HepG2 (cell line): ENCODE measurements around the gene SLC39A8. TPM values are rescaled to one million over a fixed set of nuclear protein-coding genes. Genes with fewer than 3 reads are reported as not detected.

Source experiments
- ATF5 ChIP-seq: sonication (generic); formaldehyde crosslinking; IDR thresholded peaks from 2 replicates; pipeline ENCODE4 v1.4.0; 2020; ENCODE audit warnings: mild to moderate bottlenecking, low read depth, missing genetic modification reagents
- GATA4 ChIP-seq: sonication (generic); IDR thresholded peaks from 2 replicates; pipeline ENCODE4 v1.6.1; 2016; ENCODE audit warnings: antibody characterized with exemption, low read depth, borderline replicate concordance
- HMG20A ChIP-seq: IDR thresholded peaks from 2 replicates; pipeline ENCODE4 v1.6.1; 2016; ENCODE audit warnings: borderline replicate concordance
- NFIC ChIP-seq: IDR thresholded peaks from 2 replicates; pipeline ENCODE4 v1.6.1; 2012; ENCODE audit warnings: mild to moderate bottlenecking, low read length, inconsistent platforms
- SMAD3 ChIP-seq: sonication (generic); formaldehyde crosslinking; IDR thresholded peaks from 2 replicates; pipeline ENCODE4 v1.4.0; 2020; ENCODE audit warnings: missing genetic modification reagents
- STAT5B ChIP-seq: sonication (generic); formaldehyde crosslinking; IDR thresholded peaks from 2 replicates; pipeline ENCODE4 v1.4.0; 2020; ENCODE audit warnings: missing genetic modification reagents
- TCF12 ChIP-seq, 2 experiments: fragments of 450-650 bp in 1 of 2; sonication (generic) in 1 of 2; formaldehyde crosslinking in 1 of 2; IDR thresholded peaks; 2 replicates each; pipeline versions ENCODE4 v1.6.1 to v1.8.0; 2017 to 2022; ENCODE audit warnings: antibody characterized with exemption in 1 of 2, mild to moderate bottlenecking in 1 of 2, missing genetic modification reagents in 1 of 2, moderate library complexity in 1 of 2
- ZBTB7A ChIP-seq: sonication (generic); formaldehyde crosslinking; IDR thresholded peaks from 2 replicates; pipeline ENCODE4 v1.8.0; 2022; ENCODE audit warnings: mild to moderate bottlenecking, missing genetic modification reagents
- ZFY ChIP-seq: sonication (generic); formaldehyde crosslinking; IDR thresholded peaks from 2 replicates; pipeline ENCODE4 v1.4.0; 2020; ENCODE audit warnings: missing genetic modification reagents
- ZNF253 ChIP-seq: sonication (generic); formaldehyde crosslinking; IDR thresholded peaks from 2 replicates; pipeline ENCODE4 v1.8.0; 2022; ENCODE audit warnings: mild to moderate bottlenecking, missing genetic modification reagents, borderline replicate concordance
- ZNF333 ChIP-seq: sonication (generic); formaldehyde crosslinking; IDR thresholded peaks from 2 replicates; pipeline ENCODE4 v1.4.0; 2020; ENCODE audit warnings: mild to moderate bottlenecking, missing genetic modification reagents, borderline replicate concordance
- ZNF484 ChIP-seq: sonication (generic); formaldehyde crosslinking; IDR thresholded peaks from 2 replicates; pipeline ENCODE4 v1.5.1; 2020; ENCODE audit warnings: mild to moderate bottlenecking, low read depth, missing genetic modification reagents, borderline replicate concordance
- ZNF567 ChIP-seq: sonication (generic); formaldehyde crosslinking; IDR thresholded peaks from 2 replicates; pipeline ENCODE4 v1.8.1; 2023; ENCODE audit warnings: mild to moderate bottlenecking, missing genetic modification reagents, borderline replicate concordance
- ZNF782 ChIP-seq: sonication (generic); formaldehyde crosslinking; IDR thresholded peaks from 2 replicates; pipeline ENCODE4 v1.4.0; 2020; ENCODE audit warnings: missing genetic modification reagents, mild to moderate bottlenecking, borderline replicate concordance
- polyA plus RNA-seq, 8 experiments: library from polyadenylated mRNA; depleted of rRNA in 3 of 8; stranded (reverse) in 7 of 8; unstranded in 1 of 8; fragments of >200 nt; fragmentation: Illumina TruSeq in 4 of 8; extraction: Trizol in 4 of 8; gene quantifications; 2 replicates each; pipeline versions ENCODE4 v1.2.1 to v1.2.3, GENCODE V29; 2011 to 2016; ENCODE audit warnings: low read depth in 4 of 8, missing spikeins in 1 of 8, mixed read lengths in 1 of 8; ENCODE audit not compliant: insufficient read depth in 1 of 8
- total RNA-seq, 5 experiments: library from RNA; depleted of rRNA; stranded (reverse); fragments of >200 nt; fragmentation: Illumina TruSeq; extraction: Trizol; gene quantifications; 2 replicates each; pipeline ENCODE4 v1.2.3, GENCODE V29; 2016; ENCODE audit warnings: low read depth in 1 of 5
- TF ChIP-seq, protein P1 (sequence below): sonication (generic); formaldehyde crosslinking; IDR thresholded peaks from 2 replicates; pipeline ENCODE4 v1.8.0; 2022; ENCODE audit warnings: mild to moderate bottlenecking, missing genetic modification reagents, borderline replicate concordance
- TF ChIP-seq, protein P2 (sequence below): sonication (generic); formaldehyde crosslinking; IDR thresholded peaks from 2 replicates; pipeline ENCODE4 v1.9.0; 2021; ENCODE audit warnings: mild to moderate bottlenecking, missing genetic modification reagents
- TF ChIP-seq, protein P3 (sequence below): sonication (generic); formaldehyde crosslinking; IDR thresholded peaks from 2 replicates; pipeline ENCODE4 v1.5.0; 2020; ENCODE audit warnings: mild to moderate bottlenecking, missing genetic modification reagents, moderate library complexity
- TF ChIP-seq, protein P4 (sequence below): sonication (generic); formaldehyde crosslinking; IDR thresholded peaks from 2 replicates; pipeline ENCODE4 v1.4.0; 2020; ENCODE audit warnings: missing genetic modification reagents, low read depth, mild to moderate bottlenecking, borderline replicate concordance

Gene SLC39A8
- total and polyA plus RNA-seq, 2 of the 13 experiments (the other 11 are each of a cell fraction or from before 2014, with no cell fraction given) = 0.22 to 0.38 TPM

DNA sequence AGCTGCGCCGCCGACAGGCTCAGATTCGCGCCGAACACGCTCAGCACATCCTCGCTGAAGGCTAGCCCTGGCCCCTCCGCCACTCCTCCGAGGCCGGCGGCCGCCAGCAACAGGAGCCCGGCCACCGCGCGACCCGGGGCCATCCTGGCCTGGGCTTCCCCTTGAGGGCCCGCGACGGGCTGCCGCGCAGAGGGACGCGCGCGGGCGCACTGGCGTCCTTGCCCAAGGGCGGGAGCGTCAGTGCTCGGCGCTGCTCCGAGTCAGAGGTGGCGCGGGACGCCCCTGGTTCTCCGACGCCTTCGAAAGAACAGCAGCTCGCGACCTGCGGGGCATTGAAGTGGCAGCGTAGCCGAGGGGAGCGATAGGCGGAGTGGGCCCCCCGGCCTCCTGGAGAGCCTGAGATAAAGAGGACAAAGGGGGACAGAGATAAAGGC, 745 bp downstream of the SLC39A8 start (continued):
- TF ChIP-seq ATF5 (CRISPR knock-in tag) = no peak
- TF ChIP-seq SMAD3 (CRISPR knock-in tag) = no peak
- TF ChIP-seq, protein P1, sequence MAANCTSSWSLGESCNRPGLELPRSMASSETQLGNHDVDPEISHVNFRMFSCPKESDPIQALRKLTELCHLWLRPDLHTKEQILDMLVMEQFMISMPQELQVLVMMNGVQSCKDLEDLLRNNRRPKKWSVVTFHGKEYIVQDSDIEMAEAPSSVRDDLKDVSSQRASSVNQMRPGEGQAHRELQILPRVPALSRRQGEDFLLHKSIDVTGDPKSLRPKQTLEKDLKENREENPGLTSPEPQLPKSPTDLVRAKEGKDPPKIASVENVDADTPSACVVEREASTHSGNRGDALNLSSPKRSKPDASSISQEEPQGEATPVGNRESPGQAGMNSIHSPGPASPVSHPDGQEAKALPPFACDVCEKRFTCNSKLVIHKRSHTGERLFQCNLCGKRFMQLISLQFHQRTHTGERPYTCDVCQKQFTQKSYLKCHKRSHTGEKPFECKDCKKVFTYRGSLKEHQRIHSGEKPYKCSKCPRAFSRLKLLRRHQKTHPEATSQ (CRISPR knock-in tag) = no peak
- TF ChIP-seq ZNF782 (CRISPR knock-in tag) = no peak
- TF ChIP-seq TCF12 (IDR thresholded peaks at IDR 0.05) = no peak
- no peak for TF ChIP-seq TCF12 (CRISPR knock-in tag; IDR thresholded peaks at IDR 0.05)
- peak; percentile 48 for TF ChIP-seq ZFY (CRISPR knock-in tag)
- TF ChIP-seq ZNF567 = no peak
- TF ChIP-seq, protein P2, sequence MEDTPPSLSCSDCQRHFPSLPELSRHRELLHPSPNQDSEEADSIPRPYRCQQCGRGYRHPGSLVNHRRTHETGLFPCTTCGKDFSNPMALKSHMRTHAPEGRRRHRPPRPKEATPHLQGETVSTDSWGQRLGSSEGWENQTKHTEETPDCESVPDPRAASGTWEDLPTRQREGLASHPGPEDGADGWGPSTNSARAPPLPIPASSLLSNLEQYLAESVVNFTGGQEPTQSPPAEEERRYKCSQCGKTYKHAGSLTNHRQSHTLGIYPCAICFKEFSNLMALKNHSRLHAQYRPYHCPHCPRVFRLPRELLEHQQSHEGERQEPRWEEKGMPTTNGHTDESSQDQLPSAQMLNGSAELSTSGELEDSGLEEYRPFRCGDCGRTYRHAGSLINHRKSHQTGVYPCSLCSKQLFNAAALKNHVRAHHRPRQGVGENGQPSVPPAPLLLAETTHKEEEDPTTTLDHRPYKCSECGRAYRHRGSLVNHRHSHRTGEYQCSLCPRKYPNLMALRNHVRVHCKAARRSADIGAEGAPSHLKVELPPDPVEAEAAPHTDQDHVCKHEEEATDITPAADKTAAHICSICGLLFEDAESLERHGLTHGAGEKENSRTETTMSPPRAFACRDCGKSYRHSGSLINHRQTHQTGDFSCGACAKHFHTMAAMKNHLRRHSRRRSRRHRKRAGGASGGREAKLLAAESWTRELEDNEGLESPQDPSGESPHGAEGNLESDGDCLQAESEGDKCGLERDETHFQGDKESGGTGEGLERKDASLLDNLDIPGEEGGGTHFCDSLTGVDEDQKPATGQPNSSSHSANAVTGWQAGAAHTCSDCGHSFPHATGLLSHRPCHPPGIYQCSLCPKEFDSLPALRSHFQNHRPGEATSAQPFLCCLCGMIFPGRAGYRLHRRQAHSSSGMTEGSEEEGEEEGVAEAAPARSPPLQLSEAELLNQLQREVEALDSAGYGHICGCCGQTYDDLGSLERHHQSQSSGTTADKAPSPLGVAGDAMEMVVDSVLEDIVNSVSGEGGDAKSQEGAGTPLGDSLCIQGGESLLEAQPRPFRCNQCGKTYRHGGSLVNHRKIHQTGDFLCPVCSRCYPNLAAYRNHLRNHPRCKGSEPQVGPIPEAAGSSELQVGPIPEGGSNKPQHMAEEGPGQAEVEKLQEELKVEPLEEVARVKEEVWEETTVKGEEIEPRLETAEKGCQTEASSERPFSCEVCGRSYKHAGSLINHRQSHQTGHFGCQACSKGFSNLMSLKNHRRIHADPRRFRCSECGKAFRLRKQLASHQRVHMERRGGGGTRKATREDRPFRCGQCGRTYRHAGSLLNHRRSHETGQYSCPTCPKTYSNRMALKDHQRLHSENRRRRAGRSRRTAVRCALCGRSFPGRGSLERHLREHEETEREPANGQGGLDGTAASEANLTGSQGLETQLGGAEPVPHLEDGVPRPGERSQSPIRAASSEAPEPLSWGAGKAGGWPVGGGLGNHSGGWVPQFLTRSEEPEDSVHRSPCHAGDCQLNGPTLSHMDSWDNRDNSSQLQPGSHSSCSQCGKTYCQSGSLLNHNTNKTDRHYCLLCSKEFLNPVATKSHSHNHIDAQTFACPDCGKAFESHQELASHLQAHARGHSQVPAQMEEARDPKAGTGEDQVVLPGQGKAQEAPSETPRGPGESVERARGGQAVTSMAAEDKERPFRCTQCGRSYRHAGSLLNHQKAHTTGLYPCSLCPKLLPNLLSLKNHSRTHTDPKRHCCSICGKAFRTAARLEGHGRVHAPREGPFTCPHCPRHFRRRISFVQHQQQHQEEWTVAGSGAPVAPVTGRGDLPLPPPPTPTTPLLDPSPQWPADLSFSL (CRISPR knock-in tag) = no peak
- TF ChIP-seq NFIC = no peak
- TF ChIP-seq HMG20A (CRISPR knock-in tag) = no peak
- no peak for TF ChIP-seq ZNF333 (CRISPR knock-in tag)
- TF ChIP-seq ZNF253 (CRISPR knock-in tag) = no peak
- TF ChIP-seq ZNF484 (CRISPR knock-in tag) = no peak
- no peak for TF ChIP-seq STAT5B (CRISPR knock-in tag)
- TF ChIP-seq, protein P3, sequence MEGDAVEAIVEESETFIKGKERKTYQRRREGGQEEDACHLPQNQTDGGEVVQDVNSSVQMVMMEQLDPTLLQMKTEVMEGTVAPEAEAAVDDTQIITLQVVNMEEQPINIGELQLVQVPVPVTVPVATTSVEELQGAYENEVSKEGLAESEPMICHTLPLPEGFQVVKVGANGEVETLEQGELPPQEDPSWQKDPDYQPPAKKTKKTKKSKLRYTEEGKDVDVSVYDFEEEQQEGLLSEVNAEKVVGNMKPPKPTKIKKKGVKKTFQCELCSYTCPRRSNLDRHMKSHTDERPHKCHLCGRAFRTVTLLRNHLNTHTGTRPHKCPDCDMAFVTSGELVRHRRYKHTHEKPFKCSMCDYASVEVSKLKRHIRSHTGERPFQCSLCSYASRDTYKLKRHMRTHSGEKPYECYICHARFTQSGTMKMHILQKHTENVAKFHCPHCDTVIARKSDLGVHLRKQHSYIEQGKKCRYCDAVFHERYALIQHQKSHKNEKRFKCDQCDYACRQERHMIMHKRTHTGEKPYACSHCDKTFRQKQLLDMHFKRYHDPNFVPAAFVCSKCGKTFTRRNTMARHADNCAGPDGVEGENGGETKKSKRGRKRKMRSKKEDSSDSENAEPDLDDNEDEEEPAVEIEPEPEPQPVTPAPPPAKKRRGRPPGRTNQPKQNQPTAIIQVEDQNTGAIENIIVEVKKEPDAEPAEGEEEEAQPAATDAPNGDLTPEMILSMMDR (CRISPR knock-in tag) = 0 out of 2 replicates have a peak, but pooled peaks have one; percentile 16
- TF ChIP-seq, protein P4, sequence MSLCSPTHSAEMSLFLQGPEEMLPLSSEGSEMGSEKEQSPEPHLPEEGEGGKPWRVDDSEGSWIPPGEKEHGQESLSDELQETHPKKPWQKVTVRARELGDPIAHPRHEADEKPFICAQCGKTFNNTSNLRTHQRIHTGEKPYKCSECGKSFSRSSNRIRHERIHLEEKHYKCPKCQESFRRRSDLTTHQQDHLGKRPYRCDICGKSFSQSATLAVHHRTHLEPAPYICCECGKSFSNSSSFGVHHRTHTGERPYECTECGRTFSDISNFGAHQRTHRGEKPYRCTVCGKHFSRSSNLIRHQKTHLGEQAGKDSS (CRISPR knock-in tag) = no peak
- TF ChIP-seq ZBTB7A (CRISPR knock-in tag) = no peak
- TF ChIP-seq GATA4 = no peak
